ENCODE results near the gene TRIM71.

- TF ChIP-seq CTCF (IDR thresholded peaks at IDR 0.05; ENCODE audit: insufficient read depth, low read length, poor library complexity, severe bottlenecking) (no peak), EZH2phosphoT487 (conservative IDR thresholded peaks at IDR 0.05; ENCODE audit: low read length) (no peak)
These were observed 31.2 kb downstream of the TRIM71 start for GRCh38 chr3:32849046-32849445.
